ENCODE results near the gene SLC36A1.

SLC36A1 gene

GRCh38 chr5:151459680-151460324 is 12.4 kb downstream of the SLC36A1 start:
- POLR2A ChIA-PET = no interaction called here
- no peak for DNase-seq (ENCODE audit: extremely low spot score)
- TF ChIP-seq PKNOX1 (IDR thresholded peaks at IDR 0.05) (no peak), LEF1 (IDR thresholded peaks at IDR 0.05; ENCODE audit: borderline replicate concordance) (no peak), SP1 (IDR thresholded peaks at IDR 0.05) (no peak), CTBP1 (IDR thresholded peaks at IDR 0.05; ENCODE audit: borderline replicate concordance) (no peak), FOXA1 (IDR thresholded peaks at IDR 0.05) (no peak), TARDBP (IDR thresholded peaks at IDR 0.05) (no peak), BHLHE40 (IDR thresholded peaks at IDR 0.05; ENCODE audit: borderline replicate concordance) (no peak), SUZ12 (IDR thresholded peaks at IDR 0.05) (no peak), ELF4 (IDR thresholded peaks at IDR 0.05) (no peak), FOXM1 (IDR thresholded peaks at IDR 0.05; ENCODE audit: borderline replicate concordance) (no peak), HDGF (IDR thresholded peaks at IDR 0.05; ENCODE audit: borderline replicate concordance) (no peak), FOXK2 (IDR thresholded peaks at IDR 0.05) (no peak), NFRKB (IDR thresholded peaks at IDR 0.05) (no peak), L3MBTL2 (conservative IDR thresholded peaks at IDR 0.05) (no peak), ZNF384 (IDR thresholded peaks at IDR 0.05) (no peak), ARNT (IDR thresholded peaks at IDR 0.05) (no peak)
- CTCF ChIA-PET = interaction anchor here (1.5 kb wide), 1 partner anchor 10 kb away, joined by 5 read pairs; no protein-coding TSS in a partner anchor

DNA sequence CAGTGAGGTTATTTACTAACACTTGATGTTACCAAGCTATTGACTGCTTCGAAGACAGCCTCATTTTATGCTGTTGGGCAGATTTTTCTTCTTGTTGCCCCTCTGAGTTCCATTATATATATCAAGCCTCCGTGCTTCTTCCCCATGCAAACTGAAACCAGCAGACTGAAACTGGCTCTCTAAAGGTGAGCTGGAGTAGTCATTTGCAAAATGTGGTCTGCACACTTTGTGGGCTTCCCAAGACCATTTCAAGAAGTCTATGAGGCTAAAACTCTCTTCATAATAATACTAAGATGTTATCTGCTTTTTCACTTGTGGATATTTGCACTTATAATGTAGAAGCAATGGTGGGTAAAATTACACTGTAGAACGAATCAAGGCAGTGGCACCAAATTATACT is 13.9 kb downstream of the SLC36A1 start:
- ChIA-PET POLR2A (no interaction called here), CTCF (no interaction called here)
- no peak for TF ChIP-seq BHLHE40 (IDR thresholded peaks at IDR 0.05; ENCODE audit: borderline replicate concordance)
- TF ChIP-seq FOXK2 (IDR thresholded peaks at IDR 0.05) = no peak
- TF ChIP-seq NFRKB (IDR thresholded peaks at IDR 0.05) = no peak
- TF ChIP-seq ARNT (IDR thresholded peaks at IDR 0.05) = no peak
- TF ChIP-seq CTBP1 (IDR thresholded peaks at IDR 0.05; ENCODE audit: borderline replicate concordance) = no peak
- no peak for DNase-seq (ENCODE audit: extremely low spot score)

DNA sequence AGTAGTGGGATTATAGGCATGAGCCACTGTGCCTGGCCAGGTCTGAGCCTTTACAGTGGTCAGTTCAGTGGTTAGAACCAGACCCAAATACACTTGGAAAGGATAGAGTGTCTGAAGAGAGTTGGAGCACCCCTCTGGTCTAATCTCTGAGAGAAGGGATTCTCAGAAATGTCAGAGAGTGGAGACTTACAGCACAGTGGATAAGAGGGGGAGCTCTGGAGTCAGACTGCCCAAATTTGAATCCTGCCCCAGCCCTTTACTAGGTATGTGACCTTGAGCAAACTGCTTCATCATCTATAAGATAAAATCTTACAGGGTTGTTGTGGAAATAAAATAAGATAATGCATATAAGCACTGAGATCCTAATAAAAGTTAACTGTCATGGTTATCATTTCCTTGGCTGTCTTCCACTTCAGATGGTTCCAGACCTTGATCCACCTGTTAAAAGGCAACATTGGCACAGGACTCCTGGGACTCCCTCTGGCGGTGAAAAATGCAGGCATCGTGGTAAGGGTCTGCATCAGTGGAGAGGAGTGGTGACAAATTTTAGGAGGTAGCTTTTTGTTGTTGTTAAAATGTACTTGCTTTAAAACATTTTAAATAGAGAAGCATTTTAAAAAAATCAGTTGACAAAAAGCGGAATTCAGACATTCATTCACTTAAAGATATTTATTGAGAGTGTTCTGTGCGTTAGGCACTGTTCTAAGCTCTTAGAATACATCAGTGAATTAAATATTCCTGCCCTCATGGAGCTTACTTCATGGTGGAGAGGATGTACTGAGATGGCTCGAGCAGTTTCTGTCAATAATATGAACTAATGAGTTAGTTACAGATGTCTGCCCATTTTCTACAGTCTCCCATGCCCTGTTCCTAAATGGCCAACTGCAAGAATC is 16.0 kb downstream of the SLC36A1 start:
- CTCF ChIA-PET = interaction anchor here (0.7 to 1.9 kb wide), 8 partner anchors 9 to 189 kb away, joined by 3 to 9 read pairs (median 4); partner anchors contain the start of gene SLC36A1
- peak; percentile 22 for DNase-seq (ENCODE audit: extremely low spot score)
- POLR2A ChIA-PET = interaction anchor here (0.8 kb wide), 1 partner anchor 23 kb away, joined by 3 read pairs; no protein-coding TSS in a partner anchor
- no peak for TF ChIP-seq ZNF384 (IDR thresholded peaks at IDR 0.05)
- TF ChIP-seq ARNT (IDR thresholded peaks at IDR 0.05) = no peak
- no peak for TF ChIP-seq LEF1 (IDR thresholded peaks at IDR 0.05; ENCODE audit: borderline replicate concordance)

- ChIA-PET POLR2A (interaction anchor here (0.8 kb wide), 1 partner anchor 22 kb away, joined by 3 read pairs; no protein-coding TSS in a partner anchor), CTCF (interaction anchor here (0.7 to 1.9 kb wide), 8 partner anchors 8 to 188 kb away, joined by 3 to 9 read pairs (median 4); partner anchors contain the start of gene SLC36A1)
- DNase-seq (ENCODE audit: extremely low spot score) = no peak
- TF ChIP-seq FOXM1 (IDR thresholded peaks at IDR 0.05; ENCODE audit: borderline replicate concordance) (no peak), NFRKB (IDR thresholded peaks at IDR 0.05) (no peak), CTBP1 (IDR thresholded peaks at IDR 0.05; ENCODE audit: borderline replicate concordance) (no peak), HDGF (IDR thresholded peaks at IDR 0.05; ENCODE audit: borderline replicate concordance) (no peak), TARDBP (IDR thresholded peaks at IDR 0.05) (no peak), FOXK2 (IDR thresholded peaks at IDR 0.05) (no peak)
Measured at GRCh38 chr5:151464101-151464500, 16.7 kb downstream of the SLC36A1 start.

DNA sequence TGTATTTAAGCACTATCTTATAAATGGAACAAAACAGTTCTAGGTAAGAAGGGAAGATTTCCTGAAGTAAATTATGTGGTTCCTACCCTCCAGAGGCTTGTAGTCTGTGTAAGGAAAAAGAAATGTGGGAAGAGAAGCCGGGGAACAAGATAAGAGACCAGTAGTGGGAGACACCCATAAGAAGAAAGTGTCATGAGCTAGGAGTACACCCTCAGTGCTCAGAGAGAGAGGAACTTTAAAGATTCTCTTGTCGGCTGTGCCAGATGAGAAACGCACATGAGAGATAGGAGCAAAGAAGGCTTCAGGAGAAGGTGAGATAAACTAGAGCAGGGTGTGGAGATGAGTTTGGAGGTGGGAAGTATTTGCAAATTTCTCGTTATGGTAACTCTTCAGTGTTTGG is 18.1 kb downstream of the SLC36A1 start:
- no peak for TF ChIP-seq CTBP1 (IDR thresholded peaks at IDR 0.05; ENCODE audit: borderline replicate concordance)
- no peak for TF ChIP-seq ELF4 (IDR thresholded peaks at IDR 0.05)
- no peak for TF ChIP-seq NFRKB (IDR thresholded peaks at IDR 0.05)
- TF ChIP-seq PKNOX1 (IDR thresholded peaks at IDR 0.05) = no peak
- no peak for TF ChIP-seq LEF1 (IDR thresholded peaks at IDR 0.05; ENCODE audit: borderline replicate concordance)
- TF ChIP-seq HDGF (IDR thresholded peaks at IDR 0.05; ENCODE audit: borderline replicate concordance) = no peak
- no peak for TF ChIP-seq BHLHE40 (IDR thresholded peaks at IDR 0.05; ENCODE audit: borderline replicate concordance)
- no peak for TF ChIP-seq SUZ12 (IDR thresholded peaks at IDR 0.05)
- TF ChIP-seq SP1 (IDR thresholded peaks at IDR 0.05) = no peak
- TF ChIP-seq FOXK2 (IDR thresholded peaks at IDR 0.05) = no peak
- no peak for TF ChIP-seq FOXA1 (IDR thresholded peaks at IDR 0.05)
- no peak for TF ChIP-seq ZNF384 (IDR thresholded peaks at IDR 0.05)
- TF ChIP-seq L3MBTL2 (conservative IDR thresholded peaks at IDR 0.05) = no peak
- no peak for TF ChIP-seq TARDBP (IDR thresholded peaks at IDR 0.05)
- ChIA-PET POLR2A (no interaction called here), CTCF (no interaction called here)
- DNase-seq (ENCODE audit: extremely low spot score) = no peak

- CTCF ChIA-PET = interaction anchor here (0.6 kb wide), 1 partner anchor 215 kb away, joined by 6 read pairs; the partner anchor contains the start of gene GM2A
- TF ChIP-seq CTBP1 (IDR thresholded peaks at IDR 0.05; ENCODE audit: borderline replicate concordance) = no peak
- TF ChIP-seq FOXA1 (IDR thresholded peaks at IDR 0.05) = no peak
- TF ChIP-seq NFRKB (IDR thresholded peaks at IDR 0.05) = no peak
- no peak for TF ChIP-seq BHLHE40 (IDR thresholded peaks at IDR 0.05; ENCODE audit: borderline replicate concordance)
- no peak for TF ChIP-seq SP1 (IDR thresholded peaks at IDR 0.05)
- DNase-seq (ENCODE audit: extremely low spot score) = no peak
- POLR2A ChIA-PET = no interaction called here
Measured at GRCh38 chr5:151467576-151467975, 20.2 kb downstream of the SLC36A1 start.

All from HEK293T (cell line).